GM18909 (cell line): ENCODE data around the gene CNOT4.
A peak's percentile ranks its signal among the peaks of the same experiment; 100 is the strongest.
"Not testable (repeated sequence)": the region's sequence is repeated elsewhere in the genome, so short reads cannot be mapped to it uniquely, and the experiment has no call there.

Experiments used
- ATAC-seq: cut with Tn5 transposase; IDR thresholded peaks from one replicate; pipeline ENCODE4 v1.9.1; 2021; ENCODE audit warnings: mild to moderate bottlenecking; ENCODE audit not compliant: unreplicated experiment, poor library complexity

The CNOT4 gene

DNA sequence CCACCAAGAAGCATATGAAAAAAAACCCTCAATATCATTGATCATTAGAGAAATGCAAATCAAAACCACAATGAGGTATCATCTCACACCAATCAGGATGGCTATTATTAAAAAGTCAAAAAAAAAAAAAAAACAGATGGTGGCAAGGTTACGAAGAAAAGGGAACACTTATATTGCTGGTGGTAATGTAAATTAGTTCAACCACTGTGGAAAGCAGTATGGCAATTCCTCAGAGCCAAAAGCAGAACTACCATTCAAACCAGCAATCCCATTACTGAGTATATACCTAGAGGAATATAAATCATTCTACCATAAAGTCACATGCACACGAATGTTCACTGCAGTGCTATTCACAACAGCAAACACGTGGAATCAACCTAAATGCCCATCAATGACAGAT, 46.0 kb downstream of the CNOT4 start:
- no peak for ATAC-seq

DNA sequence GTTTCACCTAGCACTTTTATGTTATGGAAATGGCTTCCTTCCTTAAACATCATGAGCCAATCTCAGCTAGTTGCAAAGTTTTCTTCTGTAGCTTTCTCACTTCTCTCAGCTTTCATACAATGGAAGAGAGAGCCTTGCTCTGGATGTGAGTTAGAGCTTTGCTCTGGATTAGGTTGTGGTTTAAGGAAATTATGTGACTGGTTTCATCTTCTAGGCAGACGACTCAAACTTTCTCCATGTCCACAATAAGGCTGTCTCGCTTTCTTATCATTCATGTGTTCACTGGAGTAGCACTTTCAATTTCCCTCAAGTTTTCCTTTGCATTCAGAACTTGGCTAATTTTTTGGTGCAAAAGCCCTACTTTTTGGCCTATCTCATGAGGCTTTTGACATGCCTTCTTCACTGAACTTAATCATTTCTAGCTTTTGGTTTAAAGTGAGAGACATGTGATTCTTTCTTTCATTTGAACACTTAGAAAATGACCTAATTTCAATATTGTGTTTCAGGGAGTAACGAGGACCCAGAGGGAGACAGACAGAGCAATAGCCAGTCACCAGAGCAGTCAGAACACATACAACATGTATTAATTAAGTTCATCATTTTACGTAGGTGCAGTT, 49.8 kb downstream of the CNOT4 start:
- ATAC-seq = peak; percentile 68

DNA sequence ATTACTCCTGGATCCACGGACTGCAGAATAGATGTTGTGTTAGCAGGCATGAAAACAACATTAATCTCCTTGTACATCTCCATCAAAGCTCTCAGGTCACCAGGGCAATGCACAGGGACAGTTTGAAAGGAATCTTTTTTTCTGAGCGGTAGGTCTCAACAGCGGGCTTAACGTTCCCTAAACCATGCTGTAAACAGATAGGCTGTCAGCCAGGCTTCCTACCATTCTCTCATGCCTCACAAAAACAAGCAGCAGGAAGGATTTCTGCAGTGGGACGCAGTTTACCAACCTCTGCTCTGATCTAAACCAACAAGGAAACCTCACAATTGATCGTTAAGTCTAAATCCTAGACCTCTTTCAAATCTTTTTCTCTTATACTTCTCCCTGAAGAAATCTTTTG, 50.8 kb downstream of the CNOT4 start:
- no peak for ATAC-seq

DNA sequence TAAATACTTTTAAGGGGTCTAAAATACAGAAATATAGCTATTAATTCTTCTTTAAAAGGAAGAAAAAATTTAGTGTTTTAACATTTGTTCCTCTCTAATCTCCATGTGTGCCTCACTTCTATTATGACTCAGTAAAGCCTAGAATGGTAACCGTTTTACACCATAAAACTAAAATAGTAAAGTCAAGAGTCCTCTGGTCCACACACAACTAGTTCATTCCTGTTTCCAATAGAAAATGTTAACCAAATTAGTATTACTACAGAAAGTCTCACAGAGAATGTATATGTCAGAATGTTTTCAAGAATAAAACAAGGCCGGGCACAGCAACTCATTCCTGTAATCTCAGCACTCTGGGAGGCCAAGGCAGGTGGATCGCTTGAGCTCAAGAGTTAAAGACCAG, 55.8 kb downstream of the CNOT4 start:
- ATAC-seq = no peak

DNA sequence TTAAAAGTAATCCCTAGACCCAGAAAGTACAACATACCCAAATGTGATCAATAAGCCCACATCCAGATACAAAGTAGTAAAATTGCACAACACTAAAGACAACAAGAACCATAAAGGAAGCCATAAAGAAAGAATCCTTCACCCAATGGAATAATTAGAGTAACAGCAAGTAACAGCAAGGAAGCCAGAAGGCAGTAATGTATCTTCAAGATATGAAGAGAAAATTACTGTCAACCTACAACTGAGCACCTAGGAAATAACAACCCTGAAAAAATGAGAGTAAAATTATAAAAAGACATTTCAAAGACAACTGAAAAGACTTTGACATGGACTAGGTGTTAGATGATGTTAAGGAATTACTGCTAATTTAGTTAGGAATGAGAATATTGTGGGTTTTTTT, 60.5 kb downstream of the CNOT4 start:
- ATAC-seq = no peak

DNA sequence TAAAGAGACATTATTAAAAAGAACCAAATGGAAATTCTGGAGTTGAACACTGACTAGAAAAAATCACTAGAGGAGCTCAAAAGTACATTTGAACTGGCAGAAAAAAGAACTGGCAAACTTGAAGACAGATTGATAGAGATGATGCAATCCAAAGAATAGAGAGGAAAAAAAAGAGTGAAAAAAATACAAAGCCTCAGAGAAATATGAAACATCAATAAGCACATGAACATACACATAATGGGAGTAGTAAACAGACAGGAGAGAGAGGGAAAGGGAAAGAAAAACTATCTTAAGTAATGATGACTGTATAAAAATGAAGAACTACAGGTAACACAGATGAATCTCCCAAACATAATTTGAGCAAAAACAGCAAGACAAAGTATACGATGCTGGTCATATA, 61.1 kb downstream of the CNOT4 start:
- no peak for ATAC-seq

DNA sequence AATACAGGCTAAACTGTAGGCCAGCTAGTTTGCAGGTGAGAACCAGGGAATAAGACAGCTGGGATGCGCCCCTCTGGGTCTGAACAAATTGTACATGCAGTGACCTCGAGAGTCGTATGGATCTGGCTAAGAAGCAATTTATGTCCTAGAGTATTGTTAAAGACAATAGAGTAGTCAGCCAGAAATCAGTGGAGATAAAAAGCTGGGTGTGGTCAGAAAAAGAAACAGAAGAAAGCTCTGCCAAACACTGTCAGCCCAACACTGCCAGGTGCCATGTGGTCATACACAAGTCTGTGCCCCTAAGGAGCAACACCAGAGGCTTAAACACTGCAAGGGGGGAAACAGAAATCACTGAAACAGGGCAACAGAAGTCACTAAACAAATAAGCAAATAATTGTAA, 62.2 kb downstream of the CNOT4 start:
- no peak for ATAC-seq

DNA sequence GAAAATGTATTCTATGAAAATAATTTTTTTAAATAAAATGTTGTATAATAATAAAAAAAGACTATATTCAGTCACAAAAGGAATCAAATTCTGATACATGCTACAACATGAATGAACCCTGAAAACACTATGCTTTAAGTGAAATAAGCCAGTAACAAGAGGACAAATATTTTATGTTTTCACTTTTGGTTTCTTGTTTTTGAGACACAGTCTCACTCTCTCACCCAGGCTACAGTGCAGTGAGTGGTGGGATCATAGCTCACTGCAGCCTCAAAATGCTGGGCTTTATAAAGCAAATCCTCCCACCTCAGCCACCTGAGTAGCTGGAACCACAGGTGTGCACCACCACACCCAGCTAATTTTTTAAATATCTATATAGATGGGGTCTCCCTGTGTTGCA, 64.2 kb downstream of the CNOT4 start:
- no peak for ATAC-seq

DNA sequence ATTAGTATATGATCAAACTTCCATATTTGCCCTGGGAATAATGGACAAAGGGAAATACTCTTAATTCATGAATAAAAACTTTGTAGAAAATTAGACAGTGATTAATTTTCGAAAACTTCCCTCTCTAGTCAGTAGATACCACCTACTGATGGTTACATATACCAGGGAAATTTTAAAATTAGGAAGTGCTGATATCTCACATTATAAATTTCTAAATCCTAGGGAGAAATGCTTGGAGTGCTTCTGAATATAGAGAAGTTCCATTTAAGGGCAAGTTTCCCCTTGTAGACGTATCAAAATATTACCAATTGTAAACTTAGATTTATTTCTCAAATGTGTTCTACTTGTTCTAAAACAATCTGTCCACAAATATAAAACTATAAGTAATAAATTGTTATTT, 64.6 kb downstream of the CNOT4 start:
- not testable (repeated sequence) for ATAC-seq

DNA sequence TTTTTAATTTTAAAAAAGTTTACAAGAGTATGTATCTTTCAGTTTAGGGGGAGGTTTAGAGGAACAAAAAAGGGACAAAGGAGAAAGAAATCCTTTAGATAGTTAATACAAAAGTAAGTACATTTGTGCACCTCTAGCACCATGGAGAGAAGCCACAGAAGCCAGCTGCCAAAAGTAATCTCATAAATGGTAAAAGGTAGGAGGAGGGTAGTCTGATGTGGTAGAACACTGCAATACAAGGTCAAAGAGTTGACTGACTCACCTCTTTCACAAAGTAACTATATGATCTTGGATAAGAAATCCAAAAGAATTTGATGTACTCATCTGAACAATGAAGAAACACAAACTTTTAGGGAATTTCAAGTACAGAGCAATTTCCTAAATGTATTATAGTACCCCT, 68.1 kb downstream of the CNOT4 start:
- no peak for ATAC-seq

DNA sequence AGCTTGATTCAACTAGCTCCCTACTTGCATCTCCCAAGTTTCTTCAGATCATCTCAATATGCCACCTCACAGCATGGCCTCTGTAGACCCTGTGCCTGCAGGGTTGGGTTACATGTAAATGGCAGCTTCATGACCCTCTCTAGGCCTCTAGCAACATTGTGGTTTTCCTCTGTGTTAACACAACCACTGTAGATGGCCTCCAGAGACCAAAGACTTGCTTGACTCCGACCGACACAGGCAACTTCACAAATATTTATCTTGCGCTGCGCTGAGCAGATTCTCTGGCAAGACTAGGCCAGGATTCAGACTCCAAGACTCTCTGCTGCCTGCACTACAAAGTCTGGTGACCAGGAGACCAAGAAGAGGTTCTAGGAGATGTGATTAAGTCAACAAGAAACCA, 75.9 kb downstream of the CNOT4 start:
- no peak for ATAC-seq

DNA sequence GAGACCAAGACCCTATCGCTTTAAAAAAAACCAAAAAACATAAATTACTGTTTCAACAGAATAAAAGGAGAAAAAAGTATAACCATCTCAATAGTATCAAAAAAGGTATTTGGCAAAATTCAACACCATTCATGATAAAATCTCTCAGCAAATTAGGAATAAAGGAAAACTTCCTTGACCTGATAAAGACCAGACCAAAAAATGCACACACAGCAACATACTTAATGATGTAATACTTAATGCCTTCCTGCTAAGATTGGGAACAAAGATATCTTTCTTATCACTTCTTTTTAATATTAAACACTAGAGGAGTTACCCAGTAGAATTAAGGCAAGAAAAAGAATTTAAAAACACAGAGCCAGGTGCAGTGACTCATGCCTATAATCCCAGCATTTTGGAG, 79.3 kb downstream of the CNOT4 start:
- no peak for ATAC-seq

DNA sequence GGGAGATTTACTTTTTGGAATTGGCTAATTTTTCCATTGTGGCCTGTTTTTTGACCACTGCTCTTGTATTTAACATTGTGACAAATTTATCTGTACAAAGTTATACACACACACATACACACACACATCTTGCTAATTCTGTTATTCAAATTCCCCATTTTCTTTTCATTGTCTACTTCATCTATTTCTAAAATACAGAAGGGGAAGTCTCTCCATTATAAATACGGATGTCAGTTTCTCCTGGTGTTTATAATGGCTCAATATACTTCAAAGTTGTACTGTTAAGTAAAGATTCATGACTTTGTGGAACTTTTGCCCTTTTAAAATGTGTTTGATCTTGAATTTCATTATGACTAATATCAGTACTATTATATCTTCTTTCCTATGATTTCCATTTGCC, 81.0 kb downstream of the CNOT4 start:
- no peak for ATAC-seq

DNA sequence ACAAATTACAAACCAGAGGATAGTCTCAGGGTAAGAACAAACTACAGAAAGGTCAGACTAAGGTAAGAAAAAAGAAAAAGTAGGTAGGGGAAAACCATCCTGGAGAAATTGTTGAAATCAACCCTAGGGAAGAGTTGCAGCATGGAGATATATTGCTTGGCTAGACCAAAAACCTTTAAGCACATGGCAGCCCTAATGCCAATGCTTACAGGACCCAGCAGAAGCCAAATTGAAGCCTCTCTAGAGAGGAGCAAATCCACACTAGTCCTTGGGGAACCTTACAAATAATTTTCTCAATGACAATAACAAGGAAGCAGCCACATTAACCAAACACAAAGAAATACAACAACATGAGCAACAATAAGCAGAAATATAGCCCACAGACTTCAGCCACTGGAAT, 81.9 kb downstream of the CNOT4 start:
- ATAC-seq = no peak

DNA sequence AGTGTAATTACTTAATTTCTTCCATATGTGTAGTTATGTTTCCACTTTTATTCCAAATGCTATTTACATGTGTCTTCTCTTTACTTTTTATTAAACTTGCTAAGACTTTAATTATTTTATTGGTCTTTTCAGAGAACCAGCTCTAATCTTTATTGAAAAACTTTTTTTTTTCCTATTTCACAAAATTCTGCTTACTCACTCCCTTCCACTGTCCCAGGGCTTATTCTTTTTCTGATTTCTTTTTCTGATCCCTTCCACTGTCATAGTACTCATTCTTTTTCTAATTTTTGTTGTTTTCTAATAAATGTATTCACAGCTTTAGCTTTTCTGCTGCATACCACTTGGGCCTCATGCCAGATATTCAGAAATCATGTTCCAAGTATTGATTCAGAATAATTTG, 82.7 kb downstream of the CNOT4 start:
- ATAC-seq = no peak

DNA sequence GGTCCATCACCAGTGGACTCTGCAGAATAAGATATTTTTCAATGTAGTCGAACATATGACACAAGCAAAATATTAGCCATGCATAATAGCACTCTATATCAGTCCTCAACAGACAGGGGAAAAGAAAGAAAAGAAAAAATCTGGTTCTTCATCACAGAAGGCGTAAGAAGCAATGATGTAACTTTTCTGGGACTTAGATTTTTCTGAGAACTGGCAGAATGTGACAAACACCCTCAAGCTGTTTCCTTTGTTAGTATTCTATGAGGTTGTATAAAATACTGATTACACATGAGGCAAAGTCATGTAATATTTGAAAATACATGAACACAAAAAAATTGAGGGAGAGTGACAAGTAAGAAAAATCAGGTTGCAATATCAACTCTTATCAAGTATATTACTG, 84.9 kb downstream of the CNOT4 start:
- ATAC-seq = no peak

DNA sequence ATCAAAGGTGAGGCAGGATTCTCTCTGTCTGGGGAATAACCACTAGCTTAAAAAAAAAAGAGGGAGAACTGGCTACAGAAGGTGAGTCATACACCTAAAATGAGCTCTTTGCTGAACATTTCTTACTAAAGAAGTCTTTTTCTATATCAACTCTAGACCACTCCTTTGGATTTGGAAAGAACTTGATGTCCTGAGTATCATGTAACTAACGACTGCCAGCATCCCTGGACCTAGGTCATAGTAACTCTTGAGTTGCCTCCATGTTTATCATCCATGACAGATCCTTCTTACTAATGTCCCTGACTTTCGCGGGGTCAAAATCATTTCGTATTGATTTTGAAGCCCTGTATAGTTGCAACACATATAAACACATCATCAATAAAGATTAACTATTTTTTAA, 89.1 kb downstream of the CNOT4 start:
- ATAC-seq = no peak

DNA sequence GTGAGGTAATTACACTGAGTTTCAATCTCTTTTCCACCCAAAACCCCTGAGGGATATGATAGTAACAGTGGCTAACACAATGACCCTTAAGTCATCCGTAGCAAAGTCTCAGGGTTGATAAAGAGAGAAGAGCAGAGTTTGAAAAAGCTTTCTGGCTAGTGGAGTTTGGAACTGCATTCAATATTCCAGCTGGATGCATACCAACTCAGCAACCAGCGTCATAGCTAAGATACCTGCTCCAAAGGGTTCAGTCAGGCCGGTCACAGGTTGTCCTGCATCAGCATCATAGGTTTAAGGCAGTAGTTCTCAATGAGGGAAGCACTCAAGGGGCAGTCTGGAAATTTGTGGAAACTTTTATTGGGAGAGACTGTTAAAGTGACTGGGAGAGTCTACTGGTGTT, 93.5 kb downstream of the CNOT4 start:
- ATAC-seq = no peak

DNA sequence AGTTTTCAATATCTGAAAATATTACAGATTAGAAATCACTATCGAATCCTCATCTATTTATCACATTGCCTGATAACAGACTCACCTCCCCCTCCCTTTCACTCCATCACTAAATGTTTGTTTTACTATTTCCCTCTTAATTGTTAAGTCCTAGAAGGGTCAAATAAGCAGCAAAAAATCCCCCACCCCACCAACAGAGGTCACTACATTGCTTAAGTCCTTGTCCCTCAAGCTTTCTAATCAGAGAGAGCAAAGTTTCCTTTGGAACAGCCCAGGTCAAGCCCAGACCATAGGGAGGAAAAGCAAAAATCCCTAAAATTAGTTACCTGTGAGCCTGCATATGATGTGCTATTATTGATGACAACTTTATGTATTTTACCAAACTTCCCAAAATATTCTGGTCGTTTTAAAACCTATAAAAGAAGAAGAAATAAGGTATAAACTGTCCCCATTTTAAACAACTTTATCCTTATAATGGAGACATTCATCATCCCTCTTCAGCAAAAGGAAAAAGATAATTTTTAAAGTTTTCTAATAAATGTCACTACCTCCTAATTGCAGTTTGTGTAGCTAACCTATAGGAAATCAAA, 95.0 kb downstream of the CNOT4 start:
- ATAC-seq = no peak

DNA sequence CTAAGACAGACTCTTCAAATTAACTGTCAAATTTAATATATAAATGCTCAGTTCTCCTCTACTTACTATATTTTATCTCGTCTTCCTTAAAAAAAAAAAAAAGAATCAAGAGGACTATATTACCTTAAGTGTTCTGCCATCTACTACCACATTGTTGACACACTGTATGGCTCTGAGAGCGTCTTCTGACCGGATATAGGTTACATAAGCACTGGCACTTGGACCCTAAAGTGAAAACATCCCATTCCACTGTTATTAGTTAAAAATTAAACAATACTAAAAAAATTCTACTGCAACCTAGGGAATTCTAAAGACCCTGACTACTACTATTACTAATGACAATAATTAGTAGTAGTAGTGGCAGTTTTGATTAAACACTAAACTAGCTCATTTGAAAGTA, 95.7 kb downstream of the CNOT4 start:
- ATAC-seq = no peak

DNA sequence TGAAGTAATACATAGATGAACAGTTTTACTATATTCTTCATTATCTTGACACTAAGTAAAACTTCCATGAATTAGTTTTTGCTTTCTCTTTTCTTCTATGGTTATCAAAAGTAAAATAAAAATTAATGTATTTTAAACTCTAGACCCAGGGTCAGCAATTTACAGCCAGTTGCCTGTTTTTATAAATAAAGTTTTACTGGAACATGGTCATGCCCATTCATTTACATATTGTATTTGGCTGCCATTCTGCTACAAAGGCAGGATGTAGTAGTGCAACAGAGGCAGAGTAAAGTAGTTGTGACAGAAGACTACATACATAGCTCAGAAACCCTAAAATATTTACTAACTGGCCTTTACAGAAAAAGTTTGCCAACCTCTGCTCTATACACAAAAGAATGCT, 98.8 kb downstream of the CNOT4 start:
- no peak for ATAC-seq

DNA sequence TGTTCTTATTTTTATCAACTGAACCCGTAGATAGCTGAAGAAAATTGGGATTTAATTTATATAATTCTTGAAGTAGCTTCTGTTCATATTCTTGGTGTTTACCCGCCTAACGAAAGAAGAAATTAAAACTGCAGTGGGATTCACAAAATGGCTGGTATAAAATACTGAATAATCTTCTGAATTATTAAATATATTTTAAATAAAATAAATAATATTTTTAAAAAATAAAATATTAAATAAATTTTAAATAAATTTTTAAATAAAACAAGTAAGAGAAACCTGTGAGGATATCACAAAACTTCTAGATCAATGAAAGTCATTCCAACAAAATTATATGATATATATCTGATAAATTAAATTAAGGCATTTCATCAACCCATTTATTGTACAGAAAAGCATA, 99.4 kb downstream of the CNOT4 start:
- no peak for ATAC-seq
